Neural progenitor cell (in vitro differentiated cells): ENCODE results near the gene PAX5. TPM values are rescaled to one million over a fixed set of nuclear protein-coding genes. Genes with fewer than 3 reads are reported as not detected.

Experiments used
- DNase-seq: peaks from one replicate; pipeline ENCODE4 v3.0.0-alpha.2; 2016; ENCODE audit warnings: low spot score
- H2AFZ ChIP-seq: fragments of 200-600 bp; sonication (generic); replicated peaks from 2 replicates; pipeline ENCODE4 v1.6.1; 2016; ENCODE audit warnings: antibody characterized with exemption
- H3F3A ChIP-seq: fragments of 200-600 bp; sonication (generic); 2 replicates; pipeline ENCODE4 v1.6.1; 2016; ENCODE audit warnings: antibody characterized with exemption, low read depth
- H3K27ac ChIP-seq: fragments of 200-600 bp; sonication (generic); 2 replicates; pipeline ENCODE4 v1.5.1; 2016; ENCODE audit warnings: mild to moderate bottlenecking
- H3K27me3 ChIP-seq: fragments of 200-600 bp; sonication (generic); 2 replicates; pipeline ENCODE4 v1.6.1; 2016; ENCODE audit warnings: mild to moderate bottlenecking, moderate library complexity
- H3K36me3 ChIP-seq: fragments of 200-600 bp; sonication (generic); 2 replicates; pipeline ENCODE4 v1.5.1; 2016
- H3K4me1 ChIP-seq: fragments of 200-600 bp; sonication (generic); 2 replicates; pipeline ENCODE4 v1.6.1; 2016; ENCODE audit warnings: mixed run types
- H3K4me2 ChIP-seq: fragments of 200-600 bp; sonication (generic); 2 replicates; pipeline ENCODE4 v1.6.1; 2016
- H3K4me3 ChIP-seq: fragments of 200-600 bp; sonication (generic); 2 replicates; pipeline ENCODE4 v1.5.1; 2016
- H3K79me2 ChIP-seq: fragments of 200-600 bp; sonication (generic); 2 replicates; pipeline ENCODE4 v1.6.1; 2016; ENCODE audit warnings: low read depth
- H3K9ac ChIP-seq: fragments of 200-600 bp; sonication (generic); 2 replicates; pipeline ENCODE4 v1.6.1; 2016
- H3K9me3 ChIP-seq: fragments of 200-600 bp; sonication (generic); 2 replicates; pipeline ENCODE4 v1.5.1; 2016; ENCODE audit warnings: low read depth
- H4K20me1 ChIP-seq: fragments of 200-600 bp; sonication (generic); 2 replicates; pipeline ENCODE4 v1.6.1; 2016; ENCODE audit warnings: low read depth
- H3K27ac Mint-ChIP-seq: 3 replicates; pipeline ENCODE4 v1.8.0; 2021; ENCODE audit warnings: mixed read lengths
- H3K27me3 Mint-ChIP-seq: 2 replicates; pipeline ENCODE4 v1.8.0; 2022; ENCODE audit warnings: low read depth, mild to moderate bottlenecking, inconsistent platforms, moderate library complexity, mixed read lengths; ENCODE audit not compliant: insufficient read depth
- H3K36me3 Mint-ChIP-seq: 3 replicates; pipeline ENCODE4 v1.8.0; 2021; ENCODE audit warnings: mixed read lengths
- H3K4me1 Mint-ChIP-seq: 3 replicates; pipeline ENCODE4 v1.8.0; 2021; ENCODE audit warnings: mixed read lengths
- H3K4me3 Mint-ChIP-seq: 3 replicates; pipeline ENCODE4 v1.8.0; 2021; ENCODE audit warnings: mild to moderate bottlenecking, moderate library complexity, mixed read lengths
- H3K9me3 Mint-ChIP-seq: 3 replicates; pipeline ENCODE4 v1.8.0; 2020; ENCODE audit warnings: mixed read lengths
- CTCF ChIP-seq: fragments of 200-600 bp; sonication (generic); IDR thresholded peaks from 2 replicates; pipeline ENCODE4 v1.5.1; 2017; ENCODE audit warnings: antibody characterized with exemption, mild to moderate bottlenecking
- EZH2 ChIP-seq: fragments of 200-600 bp; sonication (generic); IDR thresholded peaks from 2 replicates; pipeline ENCODE4 v1.6.1; 2017; ENCODE audit warnings: antibody characterized with exemption, mild to moderate bottlenecking, moderate library complexity
- EZH2phosphoT487 ChIP-seq: fragments of 200-600 bp; sonication (generic); IDR thresholded peaks from 2 replicates; pipeline ENCODE4 v1.6.1; 2017; ENCODE audit warnings: antibody characterized with exemption
- total RNA-seq: library from RNA; depleted of rRNA; stranded (reverse); fragments of >200 nt; gene quantifications from 2 replicates; pipeline ENCODE4 v1.2.3, GENCODE V29; 2015; ENCODE audit warnings: low replicate concordance

The PAX5 gene
- total RNA-seq, 1 donor from 2014 or later = not detected

- peak overlapping the region; percentile 64 for H2AFZ ChIP-seq
Measured at GRCh38 chr9:36986468-36987408, 47.3 kb downstream of the PAX5 start.

GRCh38 chr9:36985769-36986467 lies 48.1 kb downstream of the PAX5 start:
- H3K79me2 ChIP-seq = no peaks in the 10 kb centered on the region
- H4K20me1 ChIP-seq = peaks cover 29% of the 10 kb centered on the region
- H3K27me3 ChIP-seq = peaks cover 99% of the 10 kb centered on the region
- H3K36me3 ChIP-seq = no peaks in the 10 kb centered on the region
- no peak overlapping the region for H2AFZ ChIP-seq
- Mint-ChIP-seq H3K9me3 (peaks cover under 1% of the 10 kb centered on the region), H3K27ac (no peak overlapping the region), H3K4me3 (peak overlapping the region; percentile 79), H3K4me1 (peaks cover 32% of the 10 kb centered on the region), H3K36me3 (peaks cover 13% of the 10 kb centered on the region), H3K27me3 (peaks cover 41% of the 10 kb centered on the region)
- no peaks in the 10 kb centered on the region for H3K9me3 ChIP-seq
- peaks cover 25% of the 10 kb centered on the region for H3K4me1 ChIP-seq
- H3K4me3 ChIP-seq = peak overlapping the region; percentile 67
- H3F3A ChIP-seq = peaks cover 38% of the 10 kb centered on the region
- H3K27ac ChIP-seq = no peak overlapping the region
- peak; percentile 85 for DNase-seq
- TF ChIP-seq EZH2phosphoT487 (no peak), CTCF (no peak), EZH2 (peak; percentile 20)
- peak overlapping the region; percentile 99 for H3K4me2 ChIP-seq
- no peak overlapping the region for H3K9ac ChIP-seq

More at GRCh38 chr9:36986468-36987408, 47.3 kb downstream of the PAX5 start:
- Histone ChIP-seq H3K4me3 (peak overlapping the region; percentile 67), H3K27me3 (peaks cover 99% of the 10 kb centered on the region), H3K4me2 (peak overlapping the region; percentile 99), H3K27ac (no peak overlapping the region), H3K9me3 (no peaks in the 10 kb centered on the region), H4K20me1 (peaks cover 29% of the 10 kb centered on the region), H3K36me3 (no peaks in the 10 kb centered on the region), H3K4me1 (peaks cover 25% of the 10 kb centered on the region), H3F3A (peaks cover 31% of the 10 kb centered on the region), H3K9ac (no peak overlapping the region), H3K79me2 (no peaks in the 10 kb centered on the region)
- Mint-ChIP-seq H3K4me3 (peak overlapping the region; percentile 78), H3K27ac (no peak overlapping the region), H3K27me3 (peaks cover 44% of the 10 kb centered on the region), H3K36me3 (peaks cover 20% of the 10 kb centered on the region), H3K9me3 (peaks cover 8% of the 10 kb centered on the region), H3K4me1 (peaks cover 32% of the 10 kb centered on the region)
- peak; percentile 83 for TF ChIP-seq EZH2
- peak; percentile 93 for TF ChIP-seq EZH2phosphoT487
- TF ChIP-seq CTCF = no peak
- peak; percentile 39 for DNase-seq

- peak overlapping the region; percentile 67 for H3K4me3 ChIP-seq
- Mint-ChIP-seq H3K9me3 (no peaks in the 10 kb centered on the region), H3K36me3 (peaks cover 10% of the 10 kb centered on the region), H3K4me3 (peak overlapping the region; percentile 79), H3K27ac (no peak overlapping the region), H3K27me3 (peaks cover 45% of the 10 kb centered on the region), H3K4me1 (peaks cover 37% of the 10 kb centered on the region)
- H3K27ac ChIP-seq = no peak overlapping the region
- no peaks in the 10 kb centered on the region for H3K9me3 ChIP-seq
- TF ChIP-seq CTCF (no peak), EZH2 (no peak), EZH2phosphoT487 (no peak)
- H3K9ac ChIP-seq = no peak overlapping the region
- no peaks in the 10 kb centered on the region for H3K36me3 ChIP-seq
- H3K27me3 ChIP-seq = peaks cover 99% of the 10 kb centered on the region
- H2AFZ ChIP-seq = no peak overlapping the region
- peaks cover 29% of the 10 kb centered on the region for H4K20me1 ChIP-seq
- H3K4me2 ChIP-seq = peak overlapping the region; percentile 99
- peaks cover 45% of the 10 kb centered on the region for H3F3A ChIP-seq
- DNase-seq = no peak
- peaks cover 29% of the 10 kb centered on the region for H3K4me1 ChIP-seq
- no peaks in the 10 kb centered on the region for H3K79me2 ChIP-seq
Measured at GRCh38 chr9:36985061-36985768, 48.9 kb downstream of the PAX5 start.
